Endothelial cell of umbilical vein (primary cell): Measurements from ENCODE around the gene RRAGD. TPM values are rescaled to one million over a fixed set of nuclear protein-coding genes. Genes with fewer than 3 reads are reported as not detected.

Source experiments
- BruUV-seq: library from RNA; stranded (reverse); fragments of 400-500 nt; replicated peaks from 2 replicates; lab custom pipeline; 2021; lab: Mats Ljungman, UMichigan
- CTCF ChIA-PET: fragments of 300-600, 350-600 bp; sonication (Branson Sonifier 250); formaldehyde crosslinking; loops from one replicate; lab custom pipeline; 2021; ENCODE audit warnings: antibody characterized with exemption, inconsistent platforms; lab: Charles Lee
- POLR2A ChIA-PET: fragments of 300-600, 350-600 bp; sonication (Branson Sonifier 250); formaldehyde crosslinking; loops from one replicate; lab custom pipeline; 2021; ENCODE audit warnings: antibody characterized with exemption, inconsistent platforms; lab: Charles Lee
- DNase-seq: peaks from one replicate; pipeline ENCODE4 v3.0.0-alpha.2; 2011; ENCODE audit warnings: low read depth, low spot score
- FAIRE-seq: peaks from 2 replicates; lab custom pipeline; 2011; peaks lifted over from hg19 to GRCh38; lab: Jason Lieb, UNC
- H2AFZ ChIP-seq: 2 replicates; pipeline ENCODE4 v1.6.0; 2012; ENCODE audit warnings: low read depth, low read length, control low read depth, inconsistent platforms
- H3K27ac ChIP-seq: 2 replicates; pipeline ENCODE4 v1.5.1; 2011; ENCODE audit warnings: low read depth, mild to moderate bottlenecking, control low read depth, low read length, moderate library complexity; ENCODE audit not compliant: insufficient read depth
- H3K27me3 ChIP-seq, 2 experiments: 2 replicates each; pipeline versions ENCODE4 v1.6.0 to v1.6.1; 2011; ENCODE audit warnings: low read length in 2 of 2, mixed read lengths in 1 of 2; ENCODE audit not compliant: control insufficient read depth in 2 of 2, insufficient read depth in 2 of 2
- H3K36me3 ChIP-seq, 2 experiments: 2 replicates in 1 of 2; 3 replicates in 1 of 2; pipeline ENCODE4 v1.5.1; 2011; ENCODE audit warnings: low read length in 2 of 2, mild to moderate bottlenecking in 1 of 2, moderate library complexity in 1 of 2; ENCODE audit not compliant: control insufficient read depth in 2 of 2, insufficient read depth in 2 of 2; ENCODE audit errors: extremely low read depth in 1 of 2
- H3K4me1 ChIP-seq: 3 replicates; pipeline ENCODE4 v1.5.1; 2011; ENCODE audit warnings: mild to moderate bottlenecking, low read length; ENCODE audit not compliant: control insufficient read depth, insufficient read depth; ENCODE audit errors: extremely low read depth
- H3K4me2 ChIP-seq: 2 replicates; pipeline ENCODE4 v1.6.1; 2011; ENCODE audit warnings: low read length, control low read depth, mixed read lengths; ENCODE audit not compliant: insufficient read depth
- H3K4me3 ChIP-seq, 3 experiments: fragments of 200-600 bp in 1 of 3; sonication (generic), shearing (Covaris generic) in 1 of 3; replicated peaks in 1 of 3; 2 replicates each; pipeline ENCODE4 v1.5.1; 2011 to 2016; ENCODE audit warnings: control low read depth in 3 of 3, low read length in 3 of 3, mild to moderate bottlenecking in 2 of 3, inconsistent platforms in 1 of 3, low read depth in 1 of 3, moderate library complexity in 1 of 3; ENCODE audit not compliant: insufficient read depth in 1 of 3
- H3K79me2 ChIP-seq: 2 replicates; pipeline ENCODE4 v1.6.0; 2012; ENCODE audit warnings: low read length, inconsistent platforms; ENCODE audit not compliant: control insufficient read depth, insufficient read depth
- H3K9ac ChIP-seq: replicated peaks from 2 replicates; pipeline ENCODE3; 2011; ENCODE audit warnings: low read length, control low read depth; ENCODE audit not compliant: insufficient read depth; ENCODE audit errors: extremely low read depth
- H3K9me1 ChIP-seq: replicated peaks from 3 replicates; pipeline ENCODE4 v1.6.0; 2011; ENCODE audit warnings: mild to moderate bottlenecking, low read length; ENCODE audit not compliant: control insufficient read depth, insufficient read depth; ENCODE audit errors: extremely low read depth
- H3K9me3 ChIP-seq: replicated peaks from 2 replicates; pipeline ENCODE4 v1.5.1; 2012; ENCODE audit warnings: low read length, inconsistent platforms; ENCODE audit not compliant: control insufficient read depth, insufficient read depth
- H4K20me1 ChIP-seq: replicated peaks from 2 replicates; pipeline ENCODE3; 2011; ENCODE audit warnings: mild to moderate bottlenecking, low read length; ENCODE audit not compliant: control insufficient read depth, insufficient read depth; ENCODE audit errors: extremely low read depth
- EZH2 ChIP-seq: IDR thresholded peaks from 2 replicates; pipeline ENCODE4 v1.6.1; 2012; ENCODE audit warnings: borderline replicate concordance, low read depth, mild to moderate bottlenecking, moderate library complexity, low read length, inconsistent platforms; ENCODE audit not compliant: severe bottlenecking
- FOS ChIP-seq: IDR thresholded peaks from 2 replicates; pipeline ENCODE4 v1.6.1; 2011; ENCODE audit warnings: mild to moderate bottlenecking, low read length, moderate library complexity, borderline replicate concordance; ENCODE audit not compliant: insufficient read depth
- GATA2 ChIP-seq: IDR thresholded peaks from 2 replicates; pipeline ENCODE4 v1.7.0; 2011; ENCODE audit warnings: low read depth, mild to moderate bottlenecking, moderate library complexity, mixed read lengths, low read length; ENCODE audit not compliant: insufficient read length, insufficient read depth
- JUN ChIP-seq: IDR thresholded peaks from 2 replicates; pipeline ENCODE4 v1.6.1; 2011; ENCODE audit warnings: borderline replicate concordance, low read depth; ENCODE audit not compliant: insufficient read length, insufficient read depth
- MYC ChIP-seq: IDR thresholded peaks from one replicate; pipeline ENCODE4 v1.6.1; 2011; ENCODE audit warnings: mild to moderate bottlenecking, low read depth, low read length
- POLR2A ChIP-seq: IDR thresholded peaks from 2 replicates; pipeline ENCODE4 v1.6.1; 2012; ENCODE audit warnings: low read depth, mild to moderate bottlenecking, control low read depth, low read length
- POLR2AphosphoS5 ChIP-seq: IDR thresholded peaks from 2 replicates; pipeline ENCODE4 v1.6.1; 2012; ENCODE audit warnings: low read depth, mild to moderate bottlenecking, control low read depth, low read length, moderate library complexity; ENCODE audit not compliant: insufficient read depth
- dilution Hi-C: fragments of 300-500 bp; cut with MboI; formaldehyde crosslinking; loops from one replicate; pipeline ENCODE4 v1.15.0; 2019; ENCODE audit warnings: low sequenced_read_pairs; ENCODE audit not compliant: extremely low pct_ligation_motif_present
- intact Hi-C: fragments of 100-400 bp; cut with micrococcal nuclease; formaldehyde crosslinking; loops from one replicate; pipeline ENCODE4 v1.10.0; 2022
- polyA plus RNA-seq, 4 experiments: library from polyadenylated mRNA; depleted of rRNA in 3 of 4; stranded (reverse) in 3 of 4; unstranded in 1 of 4; fragments of >200 nt; gene quantifications; 2 replicates each; pipeline versions ENCODE4 v1.2.1 to v1.2.3, GENCODE V29; 2011 to 2012; ENCODE audit warnings: missing spikeins in 1 of 4
- total RNA-seq: library from RNA; stranded (reverse); gene quantifications from 2 replicates; pipeline ENCODE4 v1.2.3, GENCODE V29; 2021
- TF ChIP-seq, protein P1 (sequence below), 2 donors: IDR thresholded peaks; 1 replicate in 1 of 2; 2 replicates in 1 of 2; pipeline ENCODE4 v1.5.1; 2011; ENCODE audit warnings: low read length in 2 of 2, mild to moderate bottlenecking in 2 of 2, moderate library complexity in 2 of 2, control low read depth in 1 of 2, inconsistent platforms in 1 of 2, low read depth in 1 of 2; ENCODE audit not compliant: insufficient read depth in 1 of 2; ENCODE audit errors: extremely low read depth in 1 of 2
- TF ChIP-seq, protein P2 (sequence below): IDR thresholded peaks from 2 replicates; pipeline ENCODE4 v1.6.1; 2011; ENCODE audit not compliant: insufficient read depth, insufficient read length

RRAGD gene
- total and polyA plus RNA-seq, 2 donors (not counting 3 experiments of a cell fraction or from before 2014, with no cell fraction given), result 0.07 to 2.0 TPM

DNA sequence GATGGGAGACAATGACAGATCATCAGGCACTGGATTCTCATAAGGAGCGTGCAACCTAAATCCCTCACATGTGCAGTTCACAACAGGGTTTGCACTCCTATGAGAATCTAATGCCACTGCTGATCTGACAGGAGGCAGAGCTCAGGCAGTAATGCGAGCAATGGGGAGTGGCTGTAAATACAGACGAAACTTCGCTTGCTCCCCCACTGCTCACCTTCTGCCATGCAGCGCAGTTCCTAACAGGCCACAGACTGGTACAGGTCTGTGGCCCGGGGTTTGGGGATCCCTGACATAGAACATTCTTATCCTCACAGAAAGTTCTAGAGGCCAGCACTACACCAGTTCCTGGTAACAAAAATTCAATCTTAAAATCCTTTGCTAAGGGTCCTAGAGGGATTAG, 23.2 kb downstream of the RRAGD start:
- Histone ChIP-seq H4K20me1 (no peaks in the 10 kb centered on the region), H3K4me3 (no peak overlapping the region), H3K4me2 (no peak overlapping the region), H3K9me1 (no peaks in the 10 kb centered on the region), H3K27me3 (peaks cover 2 to 7% of the 10 kb centered on the region in 2 experiments), H3K9me3 (no peaks in the 10 kb centered on the region), H3K4me1 (no peaks in the 10 kb centered on the region), H3K27ac (no peak overlapping the region), H2AFZ (no peak overlapping the region), H3K79me2 (no peaks in the 10 kb centered on the region), H3K9ac (no peak overlapping the region), H3K36me3 (no peaks in the 10 kb centered on the region)
- intact Hi-C loops (no loop called here), dilution Hi-C loops (no loop called here)
- DNase-seq (no peak), FAIRE-seq (no peak)
- POLR2A ChIA-PET, result no interaction called here
- no TSS peak for BruUV-seq
- CTCF ChIA-PET, result interaction anchor here (1.2 to 1.6 kb wide), 2 partner anchors 17 to 223 kb away, joined by 3 read pairs; no protein-coding TSS in a partner anchor
- TF ChIP-seq POLR2AphosphoS5 (no peak), JUN (no peak), EZH2 (no peak), FOS (no peak), MYC (no peak), POLR2A (no peak), GATA2 (no peak)
- TF ChIP-seq, protein P1, sequence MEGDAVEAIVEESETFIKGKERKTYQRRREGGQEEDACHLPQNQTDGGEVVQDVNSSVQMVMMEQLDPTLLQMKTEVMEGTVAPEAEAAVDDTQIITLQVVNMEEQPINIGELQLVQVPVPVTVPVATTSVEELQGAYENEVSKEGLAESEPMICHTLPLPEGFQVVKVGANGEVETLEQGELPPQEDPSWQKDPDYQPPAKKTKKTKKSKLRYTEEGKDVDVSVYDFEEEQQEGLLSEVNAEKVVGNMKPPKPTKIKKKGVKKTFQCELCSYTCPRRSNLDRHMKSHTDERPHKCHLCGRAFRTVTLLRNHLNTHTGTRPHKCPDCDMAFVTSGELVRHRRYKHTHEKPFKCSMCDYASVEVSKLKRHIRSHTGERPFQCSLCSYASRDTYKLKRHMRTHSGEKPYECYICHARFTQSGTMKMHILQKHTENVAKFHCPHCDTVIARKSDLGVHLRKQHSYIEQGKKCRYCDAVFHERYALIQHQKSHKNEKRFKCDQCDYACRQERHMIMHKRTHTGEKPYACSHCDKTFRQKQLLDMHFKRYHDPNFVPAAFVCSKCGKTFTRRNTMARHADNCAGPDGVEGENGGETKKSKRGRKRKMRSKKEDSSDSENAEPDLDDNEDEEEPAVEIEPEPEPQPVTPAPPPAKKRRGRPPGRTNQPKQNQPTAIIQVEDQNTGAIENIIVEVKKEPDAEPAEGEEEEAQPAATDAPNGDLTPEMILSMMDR (IDR thresholded peaks at IDR 0.05; ENCODE audit: extremely low read depth in 1 of 2, insufficient read depth in 1 of 2, low read depth in 1 of 2, low read length in 2 of 2), result no peak
- TF ChIP-seq, protein P2, sequence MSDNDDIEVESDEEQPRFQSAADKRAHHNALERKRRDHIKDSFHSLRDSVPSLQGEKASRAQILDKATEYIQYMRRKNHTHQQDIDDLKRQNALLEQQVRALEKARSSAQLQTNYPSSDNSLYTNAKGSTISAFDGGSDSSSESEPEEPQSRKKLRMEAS, result no peak
